Limb (tissue), 2 donors: ENCODE measurements around the gene OSTC.

Experiments
- DNase-seq, 2 donors: peaks; one replicate each; pipeline ENCODE4 v3.0.0-alpha.2; 2016; ENCODE audit errors: extremely low spot score in 2 of 2

OSTC gene

DNA sequence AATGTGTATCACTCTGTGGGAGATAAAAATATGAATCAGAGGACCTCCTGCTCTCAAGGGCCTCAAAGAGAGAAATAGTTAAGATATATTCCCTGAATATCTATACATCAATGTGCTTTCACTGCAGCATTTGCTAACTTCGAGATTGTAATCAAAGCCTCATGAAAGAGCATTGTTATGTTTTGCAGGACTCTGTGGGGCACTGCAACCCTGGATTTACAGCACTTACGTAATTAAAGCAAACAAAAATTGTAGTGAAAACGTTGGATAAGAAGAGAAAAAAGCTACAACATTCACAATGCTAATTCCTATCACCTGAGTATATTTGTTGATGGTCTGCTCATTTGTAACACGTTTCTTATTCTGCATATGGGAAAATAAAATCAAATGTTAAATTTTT, 64.5 kb downstream of the OSTC start:
- DNase-seq: no peak

- DNase-seq: no peak
Measured at GRCh38 chr4:108716340-108716739, 65.9 kb downstream of the OSTC start.

DNA sequence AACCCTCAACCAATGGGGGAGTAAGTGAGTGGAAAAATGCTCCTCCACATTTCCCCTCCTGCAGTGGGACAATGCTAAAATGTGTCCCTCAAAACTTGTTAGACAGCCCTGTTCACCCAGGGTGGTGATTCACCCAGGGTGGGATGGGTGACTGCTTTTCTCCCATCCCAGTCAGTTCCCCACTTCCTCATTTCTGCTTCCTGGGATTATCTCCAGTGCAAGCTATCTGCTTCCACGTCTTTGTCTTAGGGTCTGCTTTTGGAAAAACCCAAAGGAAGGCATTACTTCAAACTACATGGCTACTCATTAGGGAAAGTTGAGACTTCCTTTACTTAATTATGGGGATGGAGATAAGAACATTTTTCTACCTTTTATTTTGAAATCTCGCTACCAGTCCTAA, 67.0 kb downstream of the OSTC start:
- no peak for DNase-seq
